Neural cell (in vitro differentiated cells): ENCODE data around the gene ZNF362.

Experiments
- CTCF ChIP-seq: fragments of 450-650 bp; IDR thresholded peaks from 2 replicates; pipeline ENCODE4 v1.5.1; 2014; ENCODE audit warnings: antibody characterized with exemption, mild to moderate bottlenecking, moderate library complexity; ENCODE audit not compliant: poor library complexity, severe bottlenecking
- EZH2 ChIP-seq: fragments of 200-600, 300-800 bp; shearing (Covaris generic), sonication (generic); IDR thresholded peaks from 2 replicates; pipeline ENCODE4 v1.6.1; 2014; ENCODE audit warnings: antibody characterized with exemption, low read length, borderline replicate concordance, mild to moderate bottlenecking; ENCODE audit not compliant: insufficient read depth, poor library complexity, severe bottlenecking
- POLR2AphosphoS5 ChIP-seq: IDR thresholded peaks from 2 replicates; pipeline ENCODE4 v1.6.1; 2012
- RAD21 ChIP-seq: fragments of 450-650 bp; conservative IDR thresholded peaks from 2 replicates; pipeline ENCODE4 v1.6.1; 2014; ENCODE audit warnings: antibody characterized with exemption, mild to moderate bottlenecking, moderate library complexity
- TAF1 ChIP-seq: IDR thresholded peaks from 2 replicates; pipeline ENCODE4 v1.6.1; 2012; ENCODE audit warnings: low read depth

GRCh38 chr1:33332881-33333280 lies 76.6 kb downstream of the ZNF362 start:
- TF ChIP-seq POLR2AphosphoS5 (peak; percentile 42), CTCF (no peak), RAD21 (no peak), EZH2 (no peak), TAF1 (no peak)
